ENCODE data around the gene PLEKHA6.

The PLEKHA6 gene

DNA sequence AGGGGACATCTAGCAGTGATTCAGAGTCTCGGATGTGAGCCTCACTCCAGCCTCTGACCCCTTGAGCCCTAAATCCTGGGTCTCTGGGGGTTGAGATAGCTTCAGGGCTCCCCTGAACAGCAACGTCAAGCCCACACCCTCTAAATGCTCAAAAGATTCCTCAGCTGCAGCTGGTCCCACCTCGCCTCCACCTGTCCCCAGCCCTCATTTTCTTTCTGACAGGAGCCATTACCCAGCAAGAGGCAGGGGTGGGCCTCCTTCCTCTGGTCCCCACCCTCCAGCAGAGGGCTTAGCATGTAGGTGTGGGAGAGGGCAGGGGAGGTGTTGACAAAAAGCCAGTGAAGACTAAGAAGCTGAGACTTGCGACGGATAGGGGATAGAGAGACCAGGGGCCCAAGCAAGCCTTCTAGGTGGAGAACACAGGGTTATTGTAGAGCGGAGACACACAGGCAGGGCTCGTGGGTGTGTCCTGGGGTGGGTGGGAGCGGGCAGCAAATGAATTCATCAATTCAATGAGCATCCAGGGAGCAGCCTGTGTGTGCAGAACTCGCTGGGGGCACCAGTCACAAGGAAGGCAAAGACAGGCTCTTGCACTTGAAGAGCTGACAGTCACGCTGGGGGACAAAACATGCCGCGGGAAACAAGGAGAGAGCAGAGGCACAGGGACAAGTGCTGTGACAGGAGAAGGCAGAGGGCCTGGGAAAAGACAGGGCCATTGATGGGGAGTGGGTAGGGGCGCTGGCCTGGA is 97.0 kb downstream of the PLEKHA6 start:
- no peak for DNase-seq (ENCODE audit: low spot score)

DNA sequence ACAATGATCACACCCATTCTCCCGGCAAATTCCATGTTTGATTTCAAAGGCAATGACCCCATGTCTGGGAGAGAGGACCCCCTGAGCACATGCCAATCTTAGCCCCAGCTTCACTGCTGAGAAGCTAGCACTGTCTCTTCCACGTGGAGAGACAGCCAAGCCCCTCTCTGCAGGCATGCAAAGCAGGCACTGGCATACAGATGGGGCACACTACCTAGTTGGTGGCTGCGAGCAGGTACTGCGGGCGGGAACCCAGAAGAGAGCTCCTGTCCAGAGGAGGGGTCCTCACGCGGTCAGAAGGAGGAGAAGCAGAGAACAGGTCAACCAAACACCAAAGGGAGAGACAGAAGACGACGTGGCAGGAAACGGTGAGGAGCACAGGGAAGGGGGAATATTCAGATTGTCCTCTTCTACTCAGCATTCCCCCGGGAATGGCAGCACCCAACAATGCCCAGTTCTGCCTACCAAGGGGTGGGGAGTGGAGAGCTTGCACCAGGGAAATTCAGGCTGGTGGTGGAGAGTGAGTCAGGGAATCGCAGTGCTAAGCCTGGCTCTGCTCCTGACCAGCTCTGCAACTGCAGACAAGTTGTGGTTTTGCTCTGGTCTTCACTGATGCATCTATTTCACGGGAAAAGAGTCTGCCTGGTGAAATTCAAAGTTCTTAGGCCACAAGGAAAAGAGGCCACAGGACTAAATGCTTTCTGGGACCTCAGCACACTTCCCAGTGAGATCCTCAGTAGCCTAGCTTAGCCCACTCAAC is 97.8 kb downstream of the PLEKHA6 start:
- no peak for DNase-seq (ENCODE audit: low spot score)

DNA sequence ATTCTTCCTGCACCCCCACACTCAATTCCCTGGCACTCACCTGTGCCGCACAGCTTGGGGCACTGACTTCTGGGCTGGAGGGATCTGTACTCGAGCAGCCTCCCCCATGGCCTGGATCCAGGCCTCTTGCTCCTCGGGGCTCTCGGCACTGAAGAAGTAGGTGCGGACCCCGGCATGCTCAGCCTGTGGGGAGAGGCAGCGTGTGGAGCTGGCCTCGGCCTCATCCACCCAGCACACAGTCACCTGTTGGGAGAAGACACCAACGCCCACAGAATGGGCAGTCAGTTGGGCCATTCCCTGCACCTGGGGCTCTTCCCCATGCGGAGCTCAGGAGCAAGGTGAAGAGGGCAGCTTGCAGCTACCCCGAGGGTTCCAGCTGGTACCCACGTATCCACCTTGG is 98.5 kb downstream of the PLEKHA6 start:
- no peak for DNase-seq (ENCODE audit: low spot score)

DNA sequence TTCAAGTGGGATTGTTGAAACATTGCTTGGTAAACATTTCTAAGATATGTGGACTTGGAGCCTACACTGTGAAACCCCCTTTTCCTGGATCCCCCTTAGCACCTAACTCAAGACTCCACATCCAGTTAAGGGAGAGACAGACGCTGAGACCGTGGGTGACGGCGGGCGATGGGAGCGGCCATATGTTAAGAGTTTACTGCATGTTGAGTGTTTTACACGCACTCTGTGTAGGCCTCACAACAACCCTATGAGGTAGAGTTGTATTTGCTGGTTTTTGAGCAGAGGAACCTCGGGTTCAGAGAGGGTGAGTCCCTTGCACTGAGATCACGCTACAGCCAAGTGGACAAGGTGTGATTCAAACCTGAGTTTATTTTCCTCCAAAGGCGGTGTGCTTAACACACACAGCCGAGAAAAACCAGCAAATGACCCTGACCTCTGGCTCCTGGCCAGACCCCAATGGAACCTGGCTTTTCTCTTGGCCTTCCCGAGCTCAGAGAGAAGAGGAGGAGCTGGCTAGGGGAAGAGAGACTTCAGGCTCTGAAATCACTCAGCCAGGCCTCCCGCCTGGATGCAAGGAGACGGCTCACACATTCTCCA is 99.0 kb downstream of the PLEKHA6 start:
- DNase-seq (ENCODE audit: low spot score), result no peak

DNA sequence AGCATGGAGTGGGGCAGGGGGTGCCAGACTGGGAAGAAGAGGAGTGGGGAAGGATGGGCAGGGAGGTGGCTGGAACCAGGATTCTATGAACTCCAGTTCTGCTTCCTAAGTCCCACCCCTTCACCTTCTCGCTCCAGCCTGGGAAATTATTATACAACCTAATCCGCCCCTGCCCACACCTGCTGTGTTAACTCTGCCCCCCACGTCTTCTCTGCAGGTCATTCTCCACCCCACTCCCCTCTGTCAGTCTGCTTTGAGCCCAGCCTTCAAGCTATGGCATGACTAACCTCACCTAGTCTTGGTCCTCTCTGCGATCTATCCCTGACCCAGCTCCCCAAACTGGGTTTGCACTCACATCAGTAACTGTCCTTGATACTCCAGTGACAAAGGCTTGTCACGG is 99.9 kb downstream of the PLEKHA6 start:
- no peak for DNase-seq (ENCODE audit: low spot score)

DNA sequence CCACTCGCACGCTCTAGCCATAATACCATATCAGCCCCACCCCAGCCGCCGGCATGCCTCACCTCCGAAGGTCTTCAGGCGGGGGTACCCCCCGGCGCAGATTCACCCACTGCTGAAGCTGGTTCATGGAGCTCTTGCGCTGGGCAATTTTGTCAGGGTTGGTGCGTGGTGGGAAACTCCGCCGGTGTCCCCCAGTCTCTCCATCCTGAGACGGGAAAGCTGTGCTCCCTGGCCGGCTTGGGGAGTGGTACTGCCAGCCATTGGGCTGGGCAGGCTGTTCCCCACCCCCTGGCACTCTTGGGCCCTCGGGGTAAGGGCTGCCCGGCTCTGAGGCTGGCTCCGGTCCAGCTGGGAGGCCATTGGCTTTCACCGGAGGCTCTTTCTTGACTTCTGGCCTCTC is 100.5 kb downstream of the PLEKHA6 start:
- DNase-seq (ENCODE audit: low spot score), result no peak

DNA sequence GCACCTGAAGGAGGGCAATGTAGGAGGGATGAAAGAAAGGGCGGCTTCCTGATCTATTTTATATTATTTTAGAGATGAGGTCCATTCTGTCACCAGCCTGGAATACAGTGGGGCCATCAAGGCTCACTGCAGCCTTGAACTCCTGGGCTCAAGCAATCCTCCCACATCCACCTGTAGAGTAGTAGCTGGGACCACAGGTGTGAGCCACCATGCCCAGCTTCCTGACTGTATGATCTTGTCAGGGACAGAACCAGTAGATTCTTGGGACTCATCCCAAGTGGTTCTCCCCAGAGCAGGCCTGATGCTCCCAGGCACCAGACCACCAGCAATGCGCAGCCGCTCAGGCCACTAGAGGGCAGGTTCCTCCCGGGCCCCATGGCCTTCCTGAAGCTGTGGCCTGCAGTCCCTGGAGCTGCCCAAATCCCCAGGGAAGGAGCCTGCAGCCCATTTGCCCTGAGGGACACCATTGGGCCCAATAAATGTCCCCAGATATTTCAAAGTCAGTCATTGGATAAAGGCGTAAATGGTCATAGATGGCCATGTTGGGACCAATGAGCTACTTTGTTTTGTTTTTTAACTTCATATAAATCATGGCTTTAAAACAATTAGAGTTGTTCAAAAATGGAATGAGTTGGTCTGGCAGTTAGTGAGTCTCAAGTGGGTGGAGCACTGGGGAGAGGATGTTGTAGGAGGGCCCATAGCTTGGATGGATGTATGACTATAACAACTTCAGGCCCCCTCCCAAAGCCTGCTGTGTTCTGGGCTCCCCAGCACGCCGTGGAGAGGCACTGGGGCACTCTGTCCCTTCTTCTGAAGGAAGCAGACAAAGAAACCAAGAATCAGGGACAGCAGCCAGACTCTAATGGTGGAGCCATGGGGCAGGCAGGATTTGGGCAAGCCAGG is 101.3 kb downstream of the PLEKHA6 start:
- DNase-seq (ENCODE audit: low spot score), result peak; percentile 93

DNA sequence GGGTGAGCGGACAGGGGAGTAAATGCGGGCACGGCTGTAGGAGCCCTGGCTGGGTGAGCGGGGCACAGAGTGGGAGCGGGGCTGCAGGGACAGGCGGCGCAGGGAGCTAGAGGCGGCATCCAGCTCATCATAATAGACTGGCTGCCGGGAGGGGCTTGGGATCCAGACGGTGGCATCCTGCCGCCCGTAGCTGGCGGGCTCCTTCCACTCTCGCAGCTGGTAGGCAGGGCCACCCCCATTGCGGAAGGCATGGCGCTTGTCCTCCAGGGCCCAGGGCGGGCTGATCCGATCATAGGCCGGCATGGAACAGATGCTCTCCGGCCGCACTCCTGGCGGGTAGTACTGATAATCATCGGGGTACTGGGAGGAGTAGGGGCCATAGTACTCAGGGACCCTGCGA is 102.3 kb downstream of the PLEKHA6 start:
- no peak for DNase-seq (ENCODE audit: low spot score)

DNA sequence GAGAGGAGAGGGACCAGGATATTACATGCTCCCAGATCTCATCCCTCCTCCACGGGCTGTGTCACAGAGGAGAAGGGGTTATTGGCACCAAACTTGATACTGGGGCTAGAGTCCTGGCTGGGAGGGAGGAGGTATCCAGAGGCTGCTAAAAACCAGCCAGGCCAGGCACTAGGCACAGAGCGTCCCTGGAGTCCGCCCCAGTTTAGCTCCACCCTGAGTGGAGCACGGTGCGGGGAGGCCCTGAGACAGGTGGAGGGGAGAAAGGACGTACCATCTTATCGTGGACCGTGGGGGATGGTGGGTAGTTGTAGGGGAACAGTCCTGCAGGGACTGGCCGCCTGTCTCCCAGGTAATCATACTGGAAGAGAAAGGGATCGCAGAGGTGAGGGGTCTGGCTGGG is 103.2 kb downstream of the PLEKHA6 start:
- no peak for DNase-seq (ENCODE audit: low spot score)

DNA sequence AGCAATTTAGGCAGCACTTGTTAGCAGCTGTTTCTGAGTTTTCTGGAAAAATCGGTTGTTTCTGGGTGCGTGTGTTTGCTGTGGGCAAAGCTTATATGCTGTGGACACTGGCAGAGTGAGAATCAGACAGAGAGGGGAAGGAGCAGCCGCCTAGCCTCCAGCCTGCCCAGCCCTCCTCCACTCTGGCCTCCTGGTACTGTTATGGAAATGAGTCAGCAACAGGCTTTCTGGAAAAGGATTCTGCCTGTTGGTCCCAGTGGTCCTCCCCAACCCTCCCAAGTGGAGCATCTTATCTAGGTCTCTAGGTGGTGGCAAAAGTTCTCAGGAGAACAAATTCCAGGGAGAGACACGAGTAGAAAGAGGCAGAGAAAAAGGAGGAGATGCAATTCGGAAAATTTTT is 103.8 kb downstream of the PLEKHA6 start:
- DNase-seq (ENCODE audit: low spot score), result no peak

DNA sequence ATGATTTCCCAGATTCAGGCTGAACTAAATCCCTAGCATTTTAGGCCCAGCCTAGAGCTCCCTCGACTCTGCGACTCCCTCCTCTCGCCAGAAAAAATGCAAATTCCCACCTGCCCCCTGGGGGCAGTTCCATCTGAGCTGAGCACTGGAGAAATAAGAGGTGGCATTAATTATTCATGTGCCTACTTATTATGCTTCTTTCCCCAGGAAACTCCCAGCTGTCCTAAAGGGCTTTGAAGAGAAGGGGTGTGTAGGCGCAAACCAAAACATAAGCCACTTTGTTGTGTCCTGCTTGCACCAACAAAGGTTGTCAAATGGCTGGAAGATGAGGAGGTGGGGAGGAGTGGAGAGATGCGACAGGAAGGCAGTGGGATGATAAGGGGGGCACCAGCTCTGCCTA is 104.5 kb downstream of the PLEKHA6 start:
- DNase-seq (ENCODE audit: low spot score), result peak; percentile 62

DNA sequence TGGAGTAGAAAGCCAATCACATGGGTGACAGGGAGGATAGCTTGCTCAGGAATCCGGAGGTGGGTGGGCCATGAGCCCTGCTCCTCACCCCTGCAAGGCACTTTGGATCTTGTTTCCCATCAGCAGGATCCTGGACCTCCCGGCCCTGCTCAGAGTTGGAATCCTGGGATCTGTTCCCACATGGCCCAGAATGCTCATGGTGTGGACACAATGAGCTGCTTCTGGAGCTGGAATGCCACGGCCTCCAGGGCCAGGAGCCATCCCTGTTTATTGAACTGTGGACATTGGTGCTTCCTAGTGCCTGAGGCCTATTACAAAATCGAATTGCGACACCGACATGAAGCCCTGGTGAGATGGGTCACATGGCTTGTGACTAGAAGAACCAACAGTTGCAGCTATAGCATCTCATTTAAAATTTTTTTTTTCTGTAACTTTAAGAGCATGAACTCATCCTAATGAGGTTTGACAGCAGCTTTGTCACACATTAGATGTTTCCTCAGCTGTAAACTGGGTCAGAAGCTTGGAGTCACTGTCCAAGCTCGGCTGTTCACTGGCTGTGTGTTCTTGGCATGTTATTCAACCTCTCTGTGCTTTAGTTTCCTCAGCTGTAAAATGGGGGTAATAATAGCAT is 105.6 kb downstream of the PLEKHA6 start:
- DNase-seq (ENCODE audit: low spot score), result no peak

DNA sequence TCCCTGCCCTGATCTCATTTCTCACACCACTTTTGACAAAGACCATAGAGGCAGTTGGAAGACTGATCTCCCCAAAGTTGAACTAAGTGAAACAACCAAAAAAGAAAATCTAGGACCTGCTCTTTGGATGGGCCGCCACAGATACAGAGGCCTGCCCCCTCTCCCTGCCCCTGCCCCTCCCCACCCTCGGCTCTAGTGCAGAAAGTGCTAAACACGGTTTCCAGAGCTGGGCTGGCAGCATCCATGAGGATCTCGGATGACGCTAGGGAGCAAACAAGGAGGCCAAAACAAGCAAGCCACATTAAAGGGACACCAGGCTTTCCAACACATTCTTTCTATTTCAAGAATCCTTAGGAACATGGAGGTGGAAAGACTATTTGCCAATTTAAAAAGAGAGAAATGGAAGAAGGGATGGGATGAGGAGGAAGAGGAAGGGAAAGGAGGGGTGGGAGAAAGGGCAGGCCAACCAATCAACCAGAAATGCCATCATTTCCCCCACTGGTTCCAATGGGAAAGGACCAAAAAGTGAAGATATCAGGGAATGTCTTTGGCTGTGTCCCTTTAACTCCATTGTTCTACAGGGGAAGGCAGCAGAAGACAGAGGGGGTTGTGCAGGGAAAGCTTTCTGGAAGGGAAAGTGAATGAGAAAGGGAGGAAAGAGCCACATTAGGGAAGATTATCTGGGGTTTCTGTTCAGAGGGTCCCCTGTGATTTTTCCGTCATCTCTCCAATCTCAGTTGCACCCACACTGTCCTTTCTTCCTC is 107.6 kb downstream of the PLEKHA6 start:
- no peak for DNase-seq (ENCODE audit: low spot score)

DNA sequence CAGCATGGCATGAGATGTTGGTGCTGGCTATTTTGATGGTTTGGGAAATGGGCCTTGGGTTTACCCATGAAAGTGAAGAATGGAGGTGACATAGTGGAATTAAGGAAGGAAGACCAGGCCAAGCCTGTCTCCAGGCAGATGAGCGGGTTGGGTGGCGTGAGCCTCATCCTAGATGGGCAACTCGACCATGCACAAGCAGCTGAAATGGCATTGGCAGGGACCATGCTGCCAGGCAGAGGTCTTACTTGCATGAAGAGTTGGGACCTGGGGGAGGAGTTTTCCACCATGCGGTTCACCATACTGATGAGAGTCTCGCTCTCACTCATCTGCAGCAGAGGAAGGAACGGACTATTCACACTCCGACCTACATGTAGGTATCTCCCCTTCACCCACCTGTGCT is 108.4 kb downstream of the PLEKHA6 start:
- DNase-seq (ENCODE audit: low spot score), result no peak

DNA sequence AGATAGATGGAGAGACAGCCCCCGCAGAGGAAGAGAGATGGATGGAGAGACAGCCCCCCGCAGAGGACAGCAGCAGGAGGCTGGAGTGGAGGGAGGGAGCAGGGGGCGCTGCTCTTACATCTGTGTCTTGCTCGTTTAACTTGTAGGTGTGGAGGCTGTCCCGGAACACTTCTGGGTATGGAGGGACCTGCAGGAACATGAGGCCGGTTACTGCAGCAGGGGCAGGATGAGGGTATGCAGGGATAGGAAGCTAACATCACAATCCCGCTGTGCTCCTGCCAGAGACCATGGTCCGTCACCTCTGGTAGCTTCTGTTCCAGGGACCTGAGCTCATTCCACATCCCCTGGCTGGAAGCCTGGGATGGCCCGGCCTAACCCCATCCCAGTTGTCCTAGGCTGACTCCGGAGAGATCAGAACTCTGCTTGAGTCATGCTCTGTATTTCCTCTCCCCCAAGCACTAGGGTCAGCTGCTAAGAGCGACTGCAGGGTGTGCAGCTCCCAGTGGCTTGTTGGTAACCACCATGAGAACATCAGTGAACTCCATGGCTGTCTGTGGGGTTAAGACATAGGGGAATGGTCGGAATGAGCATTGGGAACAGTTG is 109.2 kb downstream of the PLEKHA6 start:
- DNase-seq (ENCODE audit: low spot score), result no peak

DNA sequence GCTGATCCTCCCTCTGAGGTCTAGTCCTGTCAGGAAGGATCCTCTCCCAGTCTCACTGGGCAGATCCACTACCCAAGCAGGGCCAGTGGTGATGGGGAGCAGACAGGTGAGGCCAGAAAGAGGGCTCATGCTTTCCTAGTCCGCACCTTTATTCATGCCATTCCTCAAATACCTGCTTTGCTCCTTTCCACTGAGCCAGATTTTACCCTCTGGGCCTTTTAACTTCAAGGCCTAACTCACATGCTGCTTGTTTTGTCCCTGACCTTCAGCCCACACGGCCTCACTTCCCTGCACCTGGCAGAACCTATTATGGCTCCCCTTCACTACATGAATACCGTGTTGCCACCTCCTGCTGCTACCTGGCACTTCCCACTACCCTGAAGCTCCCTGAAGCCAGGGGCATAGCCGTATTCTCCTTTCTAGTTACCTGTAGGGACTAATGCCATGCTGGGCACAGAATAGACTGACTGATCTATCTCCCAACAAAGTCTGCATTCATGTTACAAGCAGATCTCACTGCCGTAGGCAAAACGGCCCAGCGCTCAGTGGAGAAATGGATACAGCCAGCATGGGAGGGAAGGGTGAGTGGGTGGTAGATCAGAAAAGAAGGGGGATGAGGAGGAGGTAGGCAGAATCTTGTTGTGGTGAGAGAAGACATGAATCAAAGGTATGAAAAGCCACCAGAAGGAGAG is 109.8 kb downstream of the PLEKHA6 start:
- no peak for DNase-seq (ENCODE audit: low spot score)

DNA sequence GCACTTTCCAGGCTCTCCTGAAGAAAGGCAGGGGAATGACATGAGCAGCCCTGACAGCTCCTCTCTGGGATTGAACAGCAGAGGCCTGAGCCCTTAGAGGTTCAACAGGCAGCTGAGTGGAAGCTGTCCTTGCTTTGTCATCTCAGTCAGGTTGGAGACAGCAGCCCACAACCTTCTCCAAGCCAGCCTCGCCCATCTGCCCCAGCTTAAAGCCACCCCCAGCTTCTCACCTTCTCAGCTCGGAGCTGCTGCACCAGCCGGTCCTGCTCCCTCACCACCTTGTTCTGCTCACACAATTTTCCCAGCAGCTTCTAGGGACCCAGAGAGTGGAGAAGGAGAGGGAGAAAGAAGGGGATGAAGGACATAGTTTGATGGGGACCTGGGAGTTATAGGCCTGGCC is 110.8 kb downstream of the PLEKHA6 start:
- DNase-seq (ENCODE audit: low spot score), result no peak

DNA sequence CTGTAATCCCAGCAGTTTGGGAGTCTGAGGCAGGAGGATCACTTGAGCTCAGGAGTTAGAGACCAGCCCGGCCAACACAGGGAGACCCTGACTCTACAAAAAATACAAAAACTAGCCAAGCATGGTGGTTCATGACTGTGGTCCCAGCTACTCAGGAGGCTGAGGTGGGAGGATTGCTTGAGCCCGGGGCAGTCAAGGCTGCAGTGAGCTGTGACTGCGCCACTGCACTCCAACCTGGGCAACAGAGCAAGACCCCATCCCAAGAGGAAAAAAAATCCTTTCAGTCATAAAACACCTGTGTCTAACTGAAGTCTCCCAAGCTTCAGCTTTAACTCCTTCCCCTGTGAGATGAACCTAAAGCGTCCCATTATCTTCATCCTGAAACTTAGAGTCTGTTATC is 112.9 kb downstream of the PLEKHA6 start:
- DNase-seq (ENCODE audit: low spot score), result no peak

DNA sequence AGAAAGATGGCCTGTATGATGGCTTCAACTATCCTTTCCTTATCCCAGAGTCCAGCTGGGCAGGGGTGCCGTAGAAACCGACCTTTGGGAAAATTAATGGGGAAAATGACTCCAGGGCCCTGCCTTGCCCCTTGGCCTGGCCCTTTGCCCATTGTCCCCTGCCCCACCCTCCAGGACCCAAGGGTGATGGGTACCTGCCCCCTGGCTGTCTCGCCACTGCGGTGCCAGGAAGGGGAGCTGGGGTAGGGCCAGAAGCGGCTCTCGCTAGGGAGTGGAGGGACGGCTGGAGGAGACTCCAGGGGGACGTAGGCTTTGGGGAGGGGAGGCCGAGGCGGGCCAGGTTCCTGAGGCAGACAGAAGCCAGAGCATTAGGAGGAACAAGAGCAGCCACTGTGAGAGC is 116.8 kb downstream of the PLEKHA6 start:
- DNase-seq (ENCODE audit: low spot score), result no peak

DNA sequence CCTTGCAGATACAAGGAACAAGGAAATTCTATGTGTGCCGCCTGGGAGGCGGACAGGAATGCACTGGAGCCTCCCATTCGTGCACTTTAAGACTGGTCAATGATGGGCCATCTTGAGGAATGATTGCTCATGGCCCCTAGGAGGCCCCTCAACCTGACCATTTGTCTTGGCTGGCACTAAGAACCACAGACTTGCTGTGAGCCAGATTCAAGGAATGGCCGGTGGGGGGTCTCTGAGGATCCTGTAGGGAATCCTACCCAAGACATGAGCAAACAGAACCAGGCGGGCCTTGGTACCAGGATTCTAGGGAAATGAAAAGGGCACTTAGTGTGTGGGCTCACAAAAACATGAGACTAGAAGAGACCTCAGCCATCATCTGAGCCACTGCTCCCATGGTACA is 117.8 kb downstream of the PLEKHA6 start:
- DNase-seq (ENCODE audit: low spot score), result no peak

Measured in D341Med (cell line).